NT2/D1 (cell line): ENCODE results near the gene LMO3.

ENCODE experiments used
- DNase-seq: peaks from one replicate; pipeline ENCODE4 v3.0.0-alpha.2; 2011; ENCODE audit warnings: low read depth, low spot score
- H3K27me3 ChIP-seq: 2 replicates; pipeline ENCODE4 v1.6.0; 2011; ENCODE audit warnings: mild to moderate bottlenecking; ENCODE audit not compliant: insufficient read length, insufficient read depth
- H3K36me3 ChIP-seq: 2 replicates; pipeline ENCODE4 v1.6.1; 2011; ENCODE audit warnings: mild to moderate bottlenecking, low read length, mixed read lengths; ENCODE audit not compliant: insufficient read depth, insufficient read length
- H3K4me1 ChIP-seq: 2 replicates; pipeline ENCODE4 v1.5.1; 2011; ENCODE audit not compliant: insufficient read depth, insufficient read length
- H3K4me3 ChIP-seq: 2 replicates; pipeline ENCODE4 v1.5.1; 2011; ENCODE audit warnings: low read depth; ENCODE audit not compliant: insufficient read length
- H3K9ac ChIP-seq: 2 replicates; pipeline ENCODE4 v1.6.0; 2011; ENCODE audit warnings: low read depth; ENCODE audit not compliant: insufficient read length
- H3K9me3 ChIP-seq: 2 replicates; pipeline ENCODE4 v1.5.1; 2011; ENCODE audit warnings: mild to moderate bottlenecking, low read length; ENCODE audit not compliant: insufficient read depth
- SUZ12 ChIP-seq: IDR thresholded peaks from 2 replicates; pipeline ENCODE4 v1.6.1; 2011; ENCODE audit not compliant: insufficient read length, insufficient read depth; ENCODE audit errors: extremely low read depth
- YY1 ChIP-seq: IDR thresholded peaks from 2 replicates; pipeline ENCODE4 v1.6.1; 2011; ENCODE audit not compliant: insufficient read length, insufficient read depth
- ZNF274 ChIP-seq: IDR thresholded peaks from 2 replicates; pipeline ENCODE4 v1.6.1; 2011; ENCODE audit warnings: mild to moderate bottlenecking, low read depth, low read length

Gene LMO3

GRCh38 chr12:16612647-16613046 lies 6.7 kb upstream of the LMO3 start:
- H3K27me3 ChIP-seq, result peaks cover 18% of the 10 kb centered on the region
- H3K36me3 ChIP-seq, result no peaks in the 10 kb centered on the region
- no peak overlapping the region for H3K4me3 ChIP-seq
- H3K9ac ChIP-seq, result no peak overlapping the region
- DNase-seq, result no peak
- H3K9me3 ChIP-seq, result no peaks in the 10 kb centered on the region
- H3K4me1 ChIP-seq, result peaks cover 6% of the 10 kb centered on the region
- TF ChIP-seq SUZ12 (no peak), ZNF274 (no peak), YY1 (no peak)

DNA sequence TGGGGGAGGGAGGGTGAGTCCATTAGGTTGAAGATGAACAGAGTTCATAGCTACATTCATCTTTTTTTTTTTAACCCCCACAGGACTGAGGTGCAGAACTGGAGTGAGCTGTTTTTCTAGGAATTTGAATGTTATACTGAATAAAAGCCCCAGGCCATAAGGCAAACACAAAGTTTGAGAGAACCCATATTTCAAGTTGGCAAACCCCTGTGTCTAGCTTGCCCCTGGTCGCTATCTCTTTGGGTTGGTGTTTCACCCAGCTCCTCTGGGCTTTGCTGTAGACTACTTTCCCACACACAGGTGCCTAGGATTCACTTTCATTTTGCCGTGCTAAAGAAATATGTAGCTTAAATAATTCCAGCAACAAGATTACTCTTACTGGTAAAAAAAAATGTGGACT lies 5.2 kb upstream of the LMO3 start:
- Histone ChIP-seq H3K36me3 (no peaks in the 10 kb centered on the region), H3K4me1 (peaks cover 6% of the 10 kb centered on the region), H3K9ac (no peak overlapping the region), H3K9me3 (no peaks in the 10 kb centered on the region), H3K4me3 (no peak overlapping the region), H3K27me3 (peaks cover 33% of the 10 kb centered on the region)
- no peak for DNase-seq
- no peak for TF ChIP-seq SUZ12
- no peak for TF ChIP-seq ZNF274
- TF ChIP-seq YY1, result no peak

DNA sequence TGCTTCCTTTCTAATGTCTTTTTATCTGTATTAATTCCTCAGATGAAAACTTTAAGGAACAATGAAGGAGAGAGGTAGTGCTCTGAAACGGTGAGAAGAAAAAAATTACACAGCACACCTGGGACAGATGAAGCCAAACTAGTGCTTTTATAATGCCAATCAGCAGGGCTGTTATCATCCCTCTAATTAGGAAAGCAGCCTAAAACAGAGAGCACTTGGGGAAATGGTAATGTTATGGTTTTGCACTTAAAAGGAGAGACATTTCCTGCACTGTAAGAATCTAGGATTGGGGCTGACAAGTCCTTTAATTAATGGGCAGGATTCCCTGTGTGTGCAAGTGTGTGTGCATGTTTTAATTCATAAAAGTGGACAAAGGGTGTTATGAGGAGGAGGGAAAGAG lies 4.8 kb upstream of the LMO3 start:
- H3K9me3 ChIP-seq, result no peaks in the 10 kb centered on the region
- TF ChIP-seq YY1 (no peak), ZNF274 (no peak), SUZ12 (no peak)
- peak; percentile 50 for DNase-seq
- peaks cover 6% of the 10 kb centered on the region for H3K4me1 ChIP-seq
- H3K36me3 ChIP-seq, result no peaks in the 10 kb centered on the region
- H3K27me3 ChIP-seq, result peaks cover 37% of the 10 kb centered on the region
- H3K4me3 ChIP-seq, result no peak overlapping the region
- H3K9ac ChIP-seq, result no peak overlapping the region

DNA sequence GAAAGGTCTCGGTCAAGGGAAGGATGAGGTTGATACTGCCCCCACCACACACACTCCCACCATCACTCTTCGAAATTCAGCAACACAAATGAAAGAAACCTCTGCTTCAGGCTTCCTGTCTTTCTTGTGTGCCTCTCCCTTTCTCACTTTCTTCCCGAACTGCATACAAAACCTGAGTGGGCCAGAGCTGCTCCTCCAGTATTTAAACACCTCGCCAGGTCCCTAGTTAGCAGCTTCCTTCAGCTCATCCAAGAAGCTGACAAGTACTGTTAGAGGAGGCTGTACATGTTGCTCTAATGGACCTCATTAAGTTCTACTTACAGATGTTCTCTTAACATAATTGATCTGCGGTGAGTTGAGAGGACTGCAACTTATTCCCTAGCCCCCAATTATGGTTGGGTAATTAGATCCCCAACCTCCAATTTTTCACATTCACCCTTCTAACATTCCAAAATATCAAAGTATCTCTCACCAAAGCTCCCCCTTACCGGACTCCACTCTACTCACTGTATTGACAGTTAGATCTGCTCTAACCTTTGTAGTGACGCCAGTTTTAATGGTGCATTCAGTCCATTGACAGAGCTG lies 4.1 kb upstream of the LMO3 start:
- DNase-seq, result no peak
- no peak overlapping the region for H3K9ac ChIP-seq
- no peak overlapping the region for H3K4me3 ChIP-seq
- H3K36me3 ChIP-seq, result no peaks in the 10 kb centered on the region
- H3K9me3 ChIP-seq, result no peaks in the 10 kb centered on the region
- TF ChIP-seq ZNF274 (no peak), SUZ12 (no peak), YY1 (no peak)
- H3K27me3 ChIP-seq, result peaks cover 43% of the 10 kb centered on the region
- H3K4me1 ChIP-seq, result peaks cover 6% of the 10 kb centered on the region

GRCh38 chr12:16608946-16609539 lies 3.1 kb upstream of the LMO3 start:
- Histone ChIP-seq H3K36me3 (no peaks in the 10 kb centered on the region), H3K27me3 (peaks cover 54% of the 10 kb centered on the region), H3K9ac (no peak overlapping the region), H3K9me3 (no peaks in the 10 kb centered on the region), H3K4me3 (no peak overlapping the region), H3K4me1 (peaks cover 6% of the 10 kb centered on the region)
- DNase-seq, result no peak
- TF ChIP-seq ZNF274 (no peak), YY1 (no peak), SUZ12 (no peak)

GRCh38 chr12:16607906-16608775 lies 2.2 kb upstream of the LMO3 start:
- Histone ChIP-seq H3K9ac (no peak overlapping the region), H3K4me1 (peaks cover 6% of the 10 kb centered on the region), H3K36me3 (no peaks in the 10 kb centered on the region), H3K27me3 (peaks cover 57% of the 10 kb centered on the region), H3K9me3 (no peaks in the 10 kb centered on the region), H3K4me3 (no peak overlapping the region)
- DNase-seq, result no peak
- TF ChIP-seq ZNF274 (no peak), YY1 (no peak), SUZ12 (no peak)

DNA sequence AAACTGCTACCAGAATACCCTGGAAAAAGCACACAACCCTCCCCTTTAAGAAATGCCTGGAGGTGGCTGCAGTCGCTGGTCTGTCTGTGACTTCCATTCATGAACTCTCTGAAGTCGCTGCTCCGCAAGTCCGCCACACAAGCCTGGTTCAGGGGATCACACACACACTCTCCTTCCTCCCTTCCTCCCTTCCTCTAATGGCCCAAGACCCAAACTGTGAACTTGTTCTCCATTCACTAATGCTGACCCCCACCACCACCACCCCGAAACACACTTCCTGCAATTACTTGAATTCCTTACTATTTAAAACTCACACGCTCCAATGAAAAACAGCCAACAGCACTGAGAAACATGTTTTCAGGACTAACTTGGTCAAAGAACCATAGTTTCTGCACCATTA lies 1.0 kb upstream of the LMO3 start:
- peaks cover 57% of the 10 kb centered on the region for H3K27me3 ChIP-seq
- H3K9ac ChIP-seq, result peak overlapping the region; percentile 76
- TF ChIP-seq ZNF274, result no peak
- no peak for TF ChIP-seq YY1
- TF ChIP-seq SUZ12, result no peak
- peak overlapping the region; percentile 72 for H3K4me3 ChIP-seq
- H3K4me1 ChIP-seq, result peaks cover 6% of the 10 kb centered on the region
- no peaks in the 10 kb centered on the region for H3K9me3 ChIP-seq
- DNase-seq, result no peak
- H3K36me3 ChIP-seq, result no peaks in the 10 kb centered on the region
